ENCODE measurements around the gene TMEM215. TPM values are rescaled to one million over a fixed set of nuclear protein-coding genes. Genes with fewer than 3 reads are reported as not detected.

Gene TMEM215
- total RNA-seq, 4 donors from 2014 or later = not detected

DNA sequence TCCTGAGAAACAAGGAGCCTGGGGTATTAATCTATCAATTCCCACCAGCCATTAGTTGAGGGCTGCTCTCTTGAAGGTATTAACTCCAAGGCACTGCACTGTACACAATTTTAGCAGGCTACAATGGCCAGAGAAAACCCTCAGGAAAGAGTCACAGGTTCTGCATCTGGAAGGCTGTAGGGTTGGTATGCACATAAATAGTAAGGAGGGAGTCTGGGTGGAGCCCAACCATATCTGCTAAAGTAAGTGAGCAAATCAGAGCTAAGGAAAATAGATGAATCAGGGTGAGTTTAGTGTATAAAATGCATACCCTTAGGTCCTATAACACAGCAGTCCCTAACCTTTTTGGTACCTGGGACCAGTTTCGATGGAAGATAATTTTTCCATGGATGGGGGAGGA is 18.2 kb downstream of the TMEM215 start:
- no peak for ATAC-seq (ENCODE audit: low FRiP score)
- TF ChIP-seq, protein P1, sequence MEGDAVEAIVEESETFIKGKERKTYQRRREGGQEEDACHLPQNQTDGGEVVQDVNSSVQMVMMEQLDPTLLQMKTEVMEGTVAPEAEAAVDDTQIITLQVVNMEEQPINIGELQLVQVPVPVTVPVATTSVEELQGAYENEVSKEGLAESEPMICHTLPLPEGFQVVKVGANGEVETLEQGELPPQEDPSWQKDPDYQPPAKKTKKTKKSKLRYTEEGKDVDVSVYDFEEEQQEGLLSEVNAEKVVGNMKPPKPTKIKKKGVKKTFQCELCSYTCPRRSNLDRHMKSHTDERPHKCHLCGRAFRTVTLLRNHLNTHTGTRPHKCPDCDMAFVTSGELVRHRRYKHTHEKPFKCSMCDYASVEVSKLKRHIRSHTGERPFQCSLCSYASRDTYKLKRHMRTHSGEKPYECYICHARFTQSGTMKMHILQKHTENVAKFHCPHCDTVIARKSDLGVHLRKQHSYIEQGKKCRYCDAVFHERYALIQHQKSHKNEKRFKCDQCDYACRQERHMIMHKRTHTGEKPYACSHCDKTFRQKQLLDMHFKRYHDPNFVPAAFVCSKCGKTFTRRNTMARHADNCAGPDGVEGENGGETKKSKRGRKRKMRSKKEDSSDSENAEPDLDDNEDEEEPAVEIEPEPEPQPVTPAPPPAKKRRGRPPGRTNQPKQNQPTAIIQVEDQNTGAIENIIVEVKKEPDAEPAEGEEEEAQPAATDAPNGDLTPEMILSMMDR (IDR thresholded peaks at IDR 0.05) = no peak
- DNase-seq (ENCODE audit: low spot score) = no peak

DNA sequence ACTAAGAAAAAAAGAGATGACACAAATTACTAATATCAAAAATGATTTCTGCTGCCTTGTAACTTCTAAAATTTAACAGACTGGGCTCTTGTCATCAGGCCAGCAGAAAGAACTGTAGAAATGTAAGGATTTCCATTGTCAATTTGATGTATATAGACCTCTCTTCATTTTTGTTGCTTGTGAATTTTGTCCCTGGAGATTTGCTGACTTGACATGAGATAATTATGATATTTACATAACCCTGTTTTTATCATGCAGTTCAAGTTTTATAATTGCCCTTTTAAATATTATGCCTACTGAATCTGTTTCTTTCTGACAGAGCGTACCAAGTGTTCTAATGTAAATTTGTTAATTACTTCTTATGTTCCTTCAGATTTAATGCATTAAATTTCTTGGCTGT is 23.9 kb downstream of the TMEM215 start:
- TF ChIP-seq, protein P1 (IDR thresholded peaks at IDR 0.05) = no peak
- ATAC-seq (ENCODE audit: low FRiP score) = no peak
- no peak for DNase-seq (ENCODE audit: low spot score)

DNA sequence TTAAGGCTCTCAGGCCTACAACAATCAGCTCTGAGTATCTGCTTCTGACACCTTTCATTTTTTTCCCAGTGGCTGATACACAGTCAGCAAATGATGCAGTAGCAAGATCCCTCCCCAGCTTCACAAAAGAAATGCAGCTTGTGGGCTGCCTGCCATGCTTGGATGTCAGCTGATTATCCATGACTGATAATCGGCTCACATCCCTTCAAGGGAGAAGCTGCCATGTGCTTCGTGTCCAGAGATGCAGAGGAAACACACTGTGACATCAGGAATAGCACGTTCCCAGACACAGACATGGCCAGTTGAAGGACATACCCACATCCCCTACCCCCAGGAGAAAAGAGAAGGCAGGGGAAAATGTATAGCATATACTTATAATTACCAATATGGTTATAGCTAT is 27.9 kb downstream of the TMEM215 start:
- ATAC-seq (ENCODE audit: low FRiP score) (no peak), DNase-seq (ENCODE audit: low spot score) (no peak)
- TF ChIP-seq, protein P1 (IDR thresholded peaks at IDR 0.05) = no peak

DNA sequence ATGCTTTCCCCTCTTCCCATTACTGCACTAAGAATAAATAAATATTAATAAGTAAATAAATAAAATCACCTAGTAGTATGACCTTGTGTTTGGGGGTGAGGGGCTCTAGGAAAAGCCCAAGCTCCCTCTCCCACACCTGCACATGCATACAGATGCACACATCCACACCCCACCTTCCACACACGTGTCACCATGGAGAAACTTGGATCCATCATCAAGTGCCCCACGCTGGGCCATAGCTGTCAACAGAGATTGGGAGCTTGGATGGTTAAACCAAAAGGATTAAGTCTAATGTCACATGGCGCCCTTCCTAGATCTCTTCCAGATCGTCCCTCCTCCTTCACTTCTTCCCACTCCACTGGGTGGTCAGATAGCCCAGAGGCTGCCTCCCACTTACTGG is 37.0 kb downstream of the TMEM215 start:
- no peak for DNase-seq (ENCODE audit: low spot score)
- ATAC-seq (ENCODE audit: low FRiP score) = no peak
- TF ChIP-seq, protein P1 (IDR thresholded peaks at IDR 0.05) = no peak

DNA sequence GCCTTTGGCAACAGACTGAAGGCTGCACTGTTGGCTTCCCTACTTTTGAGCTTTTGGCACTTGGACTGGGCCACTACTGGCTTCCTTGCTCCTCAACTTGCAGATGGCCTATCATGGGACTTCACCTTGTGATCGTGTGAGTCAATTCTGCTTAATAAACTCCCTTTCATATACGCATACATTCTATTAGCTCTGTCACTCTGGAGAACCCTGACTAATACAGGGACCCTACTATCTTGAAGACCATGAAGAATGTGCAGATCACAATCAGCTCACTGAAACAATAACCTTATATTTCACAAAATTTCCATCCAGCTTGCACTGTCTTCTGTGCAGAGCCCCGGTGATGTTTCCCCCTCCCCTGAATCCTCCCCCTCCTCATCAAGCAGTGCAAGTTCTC is 39.8 kb downstream of the TMEM215 start:
- ATAC-seq (ENCODE audit: low FRiP score) (no peak), DNase-seq (ENCODE audit: low spot score) (no peak)
- TF ChIP-seq, protein P1 (IDR thresholded peaks at IDR 0.05) = no peak

DNA sequence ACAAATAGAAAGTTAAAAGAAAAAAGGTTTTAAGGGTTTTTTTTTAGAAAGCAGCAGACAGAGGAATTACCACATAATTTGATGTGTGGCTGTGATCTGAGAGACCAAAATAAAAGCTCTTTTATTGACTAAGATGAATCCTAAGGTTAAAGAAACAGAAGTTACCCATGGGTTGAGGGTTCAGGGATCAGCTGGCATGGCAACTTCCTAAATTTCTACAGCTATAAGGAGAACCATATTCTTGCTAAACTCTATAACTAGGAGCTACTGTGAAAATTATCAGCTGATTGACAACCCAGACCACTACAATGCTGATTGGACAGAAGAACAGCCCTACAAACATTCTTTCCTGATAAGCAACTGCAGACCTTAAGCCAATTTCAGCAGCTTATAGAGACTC is 40.2 kb downstream of the TMEM215 start:
- DNase-seq (ENCODE audit: low spot score) = no peak
- no peak for ATAC-seq (ENCODE audit: low FRiP score)
- TF ChIP-seq, protein P1 (IDR thresholded peaks at IDR 0.05) = no peak

DNA sequence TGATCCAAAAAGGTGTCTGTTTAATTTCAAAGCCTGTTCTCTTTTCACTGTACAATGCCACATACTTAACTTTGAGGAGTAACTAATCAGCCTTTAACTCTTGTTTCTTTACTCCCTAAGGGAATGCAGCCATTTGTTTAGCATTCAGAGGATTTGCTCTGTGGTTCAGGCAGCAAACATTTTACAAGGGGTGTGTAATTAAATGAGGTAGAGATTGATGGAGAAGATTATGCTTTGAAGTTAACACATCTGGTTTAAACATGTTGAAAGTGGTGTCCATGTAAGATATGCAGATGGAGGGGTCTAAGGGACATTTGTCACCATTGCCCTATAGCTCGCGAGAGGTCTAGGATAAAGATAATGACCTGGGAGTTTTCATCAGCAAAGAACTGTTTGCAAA is 41.9 kb downstream of the TMEM215 start:
- ATAC-seq (ENCODE audit: low FRiP score) (no peak), DNase-seq (ENCODE audit: low spot score) (no peak)
- TF ChIP-seq, protein P1 (IDR thresholded peaks at IDR 0.05) = no peak

Data from omental fat pad (tissue), 4 donors.